Tibial nerve (tissue), 4 donors: ENCODE results near the gene ISL1.

Experiments
- CTCF ChIP-seq, 5 experiments: fragments of 200-600 bp in 3 of 5; fragments of 450-650 bp in 2 of 5; sonication (generic) in 3 of 5; IDR thresholded peaks; one replicate each; pipeline ENCODE4 v1.5.1; 2016 to 2019; ENCODE audit warnings: antibody characterized with exemption in 5 of 5, mild to moderate bottlenecking in 3 of 5, moderate library complexity in 2 of 5
- EP300 ChIP-seq, 2 donors: sonication (generic); formaldehyde crosslinking; IDR thresholded peaks; one replicate each; pipeline ENCODE4 v1.6.1; 2017; ENCODE audit warnings: antibody characterized with exemption in 2 of 2, mild to moderate bottlenecking in 1 of 2
- POLR2A ChIP-seq, 2 donors: fragments of 450-650 bp; IDR thresholded peaks; one replicate each; pipeline ENCODE4 v1.6.1; 2017; ENCODE audit warnings: antibody characterized with exemption in 2 of 2, mild to moderate bottlenecking in 2 of 2, moderate library complexity in 2 of 2

- no peak for TF ChIP-seq EP300 (IDR thresholded peaks at IDR 0.05)
- no peak for TF ChIP-seq POLR2A (IDR thresholded peaks at IDR 0.05)
- TF ChIP-seq CTCF (IDR thresholded peaks at IDR 0.05): no peak
These were observed 622 bp upstream of the ISL1 start for GRCh38 chr5:51382521-51383130.
